Measurements from ENCODE around the gene RPTOR. TPM values are rescaled to one million over a fixed set of nuclear protein-coding genes. Genes with fewer than 3 reads are reported as not detected.
"Not testable (repeated sequence)": the region's sequence is repeated elsewhere in the genome, so short reads cannot be mapped to it uniquely, and the experiment has no call there.

The RPTOR gene
- total RNA-seq, 2 experiments from 2014 or later = 32.4 to 35.4 TPM

DNA sequence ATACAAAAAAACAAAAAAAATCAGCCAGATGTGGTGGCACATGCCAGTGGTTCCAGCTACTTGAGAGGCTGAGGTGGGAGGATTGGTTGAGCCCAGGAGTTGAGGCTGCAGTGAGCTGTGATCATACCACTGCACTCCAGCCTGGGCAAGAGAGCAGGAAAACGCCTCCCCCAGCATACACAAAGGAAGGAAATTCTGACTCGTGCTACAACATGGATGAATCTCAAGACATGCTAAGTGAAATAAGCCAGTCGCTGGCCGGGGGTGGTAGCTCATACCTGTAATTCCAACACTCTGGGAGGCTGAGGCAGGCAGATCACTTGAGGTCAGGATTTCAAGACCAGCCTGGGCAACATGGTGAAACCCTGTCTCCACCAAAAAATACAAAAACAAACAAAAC is 37.5 kb upstream of the RPTOR start:
- intact Hi-C loops (cut with micrococcal nuclease); H3K4me1 Mint-ChIP-seq (ENCODE audit: low read depth); H3K4me3 Mint-ChIP-seq; H3K27me3 Mint-ChIP-seq (ENCODE audit: low read depth); H3K27ac Mint-ChIP-seq; H3K36me3 Mint-ChIP-seq (ENCODE audit: low read depth); H3K9me3 Mint-ChIP-seq; DNase-seq: not testable (repeated sequence)
- CTCF ChIA-PET = interaction anchor here (0.6 kb wide), 1 partner anchor 53 kb away, joined by 3 read pairs; no protein-coding TSS in a partner anchor

DNA sequence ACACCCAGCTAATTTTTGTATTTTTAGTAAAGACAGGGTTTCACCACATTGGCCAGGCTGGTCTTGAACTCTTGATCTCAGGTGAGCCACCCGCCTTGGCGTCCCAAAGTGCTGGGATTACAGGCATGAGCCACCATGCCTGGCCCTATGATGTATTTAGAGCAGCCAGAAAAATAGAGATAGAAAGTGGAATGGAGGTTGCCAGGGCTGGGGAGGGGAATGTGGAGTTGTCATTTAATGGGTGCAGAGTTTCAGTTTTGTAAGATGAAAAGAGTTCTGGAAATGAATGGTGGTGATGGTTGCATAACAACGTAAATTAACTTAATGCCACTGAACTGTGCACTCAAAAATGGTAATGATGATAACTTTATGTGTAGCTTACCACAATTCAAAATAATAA is 36.7 kb upstream of the RPTOR start:
- H3K27ac Mint-ChIP-seq = no peak overlapping the region
- H3K36me3 Mint-ChIP-seq (ENCODE audit: low read depth) = no peaks in the 10 kb centered on the region
- H3K9me3 Mint-ChIP-seq = no peaks in the 10 kb centered on the region
- intact Hi-C loops (cut with micrococcal nuclease) = no loop called here
- CTCF ChIA-PET = no interaction called here
- H3K27me3 Mint-ChIP-seq (ENCODE audit: low read depth) = peaks cover 8% of the 10 kb centered on the region
- peaks cover 3% of the 10 kb centered on the region for H3K4me1 Mint-ChIP-seq (ENCODE audit: low read depth)
- DNase-seq = no peak
- no peak overlapping the region for H3K4me3 Mint-ChIP-seq

DNA sequence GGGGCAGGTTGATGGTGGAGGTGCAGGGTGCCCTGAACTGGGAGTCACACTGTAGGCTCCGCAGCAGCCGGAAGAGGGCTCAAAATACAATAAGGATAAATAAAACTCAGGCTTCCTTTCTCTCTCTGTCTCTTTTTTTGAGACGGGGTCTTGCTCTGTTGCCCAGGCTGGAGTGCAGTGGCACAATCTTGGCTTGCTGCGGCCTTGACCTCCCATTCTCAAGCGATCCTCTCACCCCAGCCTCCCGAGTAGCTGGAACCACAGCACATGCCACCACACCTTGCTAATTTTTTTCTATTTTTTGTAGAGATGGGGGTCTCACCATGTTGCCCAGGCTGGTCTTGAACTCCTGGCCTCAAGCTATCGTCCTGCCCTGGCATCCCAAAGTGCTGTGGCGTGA is 35.3 kb upstream of the RPTOR start:
- H3K27me3 Mint-ChIP-seq (ENCODE audit: low read depth) = peaks cover 8% of the 10 kb centered on the region
- no peak for DNase-seq

DNA sequence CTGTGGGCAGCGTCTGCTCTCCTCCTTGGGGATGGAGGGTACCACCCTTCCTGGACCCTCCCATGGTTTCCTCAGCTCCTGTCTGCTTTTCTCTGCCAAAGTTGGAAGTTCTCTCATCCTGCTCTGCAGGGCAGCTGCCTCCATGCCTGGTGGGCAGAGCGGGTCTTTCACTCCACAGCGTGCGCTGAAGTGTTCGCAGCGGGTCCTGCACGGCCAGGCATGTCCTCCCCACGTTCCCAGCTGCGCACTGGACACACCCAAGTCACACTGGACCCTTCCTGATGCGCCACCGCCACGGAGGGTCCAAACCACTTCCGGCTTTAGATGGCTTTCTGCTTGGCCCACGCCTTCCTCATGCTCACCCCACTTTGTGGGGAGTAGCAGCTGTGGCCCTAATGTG is 34.5 kb upstream of the RPTOR start:
- Mint-ChIP-seq H3K9me3 (no peaks in the 10 kb centered on the region), H3K36me3 (ENCODE audit: low read depth) (no peaks in the 10 kb centered on the region), H3K4me3 (no peak overlapping the region), H3K4me1 (ENCODE audit: low read depth) (peaks cover 3% of the 10 kb centered on the region), H3K27me3 (ENCODE audit: low read depth) (peaks cover 6% of the 10 kb centered on the region), H3K27ac (no peak overlapping the region)
- intact Hi-C loops (cut with micrococcal nuclease) = no loop called here
- no peak for DNase-seq
- CTCF ChIA-PET = interaction anchor here (0.6 kb wide), 1 partner anchor 15 kb away, joined by 3 read pairs; no protein-coding TSS in a partner anchor

More for the DNA sequence above, 35.3 kb upstream of the RPTOR start:
- H3K4me3 Mint-ChIP-seq = no peak overlapping the region
- H3K27ac Mint-ChIP-seq = no peak overlapping the region
- no peaks in the 10 kb centered on the region for H3K36me3 Mint-ChIP-seq (ENCODE audit: low read depth)
- intact Hi-C loops (cut with micrococcal nuclease) = no loop called here
- CTCF ChIA-PET = interaction anchor here (0.6 kb wide), 1 partner anchor 16 kb away, joined by 3 read pairs; no protein-coding TSS in a partner anchor
- peaks cover 3% of the 10 kb centered on the region for H3K4me1 Mint-ChIP-seq (ENCODE audit: low read depth)
- no peaks in the 10 kb centered on the region for H3K9me3 Mint-ChIP-seq

DNA sequence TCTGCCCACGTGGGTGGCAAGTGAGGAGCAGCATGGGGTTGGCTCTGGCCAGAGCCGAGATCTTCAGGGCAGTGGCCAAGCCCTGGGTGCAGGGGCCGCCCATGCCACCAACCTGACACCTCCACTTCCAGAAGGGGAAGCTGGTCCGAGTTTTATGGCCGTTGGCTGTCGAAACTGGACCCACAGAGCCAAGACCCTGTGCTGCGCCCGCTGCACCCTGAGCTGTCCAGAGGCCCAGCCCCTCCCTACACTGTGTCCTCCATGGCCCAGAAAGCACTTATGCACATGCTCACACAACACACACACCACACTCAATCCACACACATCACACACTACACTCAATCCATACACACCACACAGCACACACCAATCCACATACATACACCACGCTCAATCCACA is 33.9 kb upstream of the RPTOR start:
- no peak overlapping the region for H3K4me3 Mint-ChIP-seq
- no peak for DNase-seq
- peaks cover 3% of the 10 kb centered on the region for H3K4me1 Mint-ChIP-seq (ENCODE audit: low read depth)
- H3K9me3 Mint-ChIP-seq = no peaks in the 10 kb centered on the region
- no peaks in the 10 kb centered on the region for H3K36me3 Mint-ChIP-seq (ENCODE audit: low read depth)
- H3K27me3 Mint-ChIP-seq (ENCODE audit: low read depth) = peaks cover 6% of the 10 kb centered on the region
- intact Hi-C loops (cut with micrococcal nuclease) = no loop called here
- CTCF ChIA-PET = no interaction called here
- no peak overlapping the region for H3K27ac Mint-ChIP-seq

DNA sequence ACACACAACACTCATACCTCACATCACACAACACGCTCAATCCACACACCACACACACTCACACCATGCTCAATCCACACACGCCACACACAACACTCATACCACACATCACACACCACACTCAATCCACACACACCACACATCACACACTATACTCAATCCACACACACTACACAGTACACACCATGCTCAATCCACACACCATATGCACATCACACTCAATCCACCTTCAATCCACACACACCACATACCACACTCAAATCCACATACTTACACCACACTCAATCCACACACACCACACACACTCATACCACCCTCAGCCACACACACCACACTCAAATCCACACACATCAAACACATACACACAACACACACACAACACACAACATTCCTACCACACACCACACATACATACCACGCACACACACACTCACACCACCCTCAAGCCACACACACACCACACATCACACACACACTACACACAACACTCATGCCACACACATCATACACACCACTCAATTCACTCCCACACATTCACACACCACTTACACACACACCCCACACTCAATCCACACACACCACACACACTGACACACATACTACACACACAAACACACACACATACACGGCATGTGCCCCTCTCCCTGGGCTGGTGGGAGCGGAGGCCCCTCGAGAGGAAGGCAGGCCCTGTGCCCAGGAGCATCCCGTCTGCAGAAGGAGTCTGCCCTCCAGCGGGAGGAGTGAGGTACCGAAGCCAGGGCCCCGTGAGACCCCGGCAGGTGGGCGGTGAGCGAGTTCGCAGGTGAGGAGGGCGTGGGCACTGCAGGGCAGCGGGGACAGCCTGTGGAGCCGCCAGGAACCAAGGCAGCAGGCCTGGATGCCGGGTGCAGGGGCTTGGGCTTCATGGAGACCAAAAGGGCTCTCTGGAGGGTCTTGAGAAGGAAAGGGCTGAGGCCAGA is 33.1 kb upstream of the RPTOR start:
- Mint-ChIP-seq H3K27ac (no peak overlapping the region), H3K27me3 (ENCODE audit: low read depth) (peaks cover 6% of the 10 kb centered on the region), H3K4me1 (ENCODE audit: low read depth) (peaks cover 3% of the 10 kb centered on the region), H3K36me3 (ENCODE audit: low read depth) (no peaks in the 10 kb centered on the region), H3K4me3 (no peak overlapping the region), H3K9me3 (no peaks in the 10 kb centered on the region)
- CTCF ChIA-PET = no interaction called here
- intact Hi-C loops (cut with micrococcal nuclease) = no loop called here
- no peak for DNase-seq

DNA sequence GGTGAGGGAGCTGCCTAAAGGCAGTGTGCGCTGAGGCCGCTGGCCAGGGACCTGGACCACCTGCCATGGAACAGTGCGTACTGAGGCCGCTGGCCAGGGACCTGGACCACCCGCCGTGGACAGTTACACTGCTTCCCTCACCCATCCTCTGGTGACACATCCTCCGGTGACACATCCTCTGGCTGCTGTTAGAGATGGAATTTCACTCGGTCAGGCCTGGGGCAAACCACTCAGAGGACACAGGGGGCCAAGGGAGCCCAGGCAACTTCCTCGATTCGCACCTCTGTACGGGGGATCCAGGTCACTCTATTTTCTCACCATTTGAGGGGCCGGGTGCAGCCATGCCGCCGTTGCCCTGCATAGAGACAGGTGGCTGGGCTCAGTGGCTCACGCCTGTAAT is 32.4 kb upstream of the RPTOR start:
- no peak for DNase-seq
- CTCF ChIA-PET = no interaction called here
- Mint-ChIP-seq H3K4me3 (no peak overlapping the region), H3K27ac (no peak overlapping the region), H3K4me1 (ENCODE audit: low read depth) (peaks cover 3% of the 10 kb centered on the region), H3K36me3 (ENCODE audit: low read depth) (no peaks in the 10 kb centered on the region), H3K9me3 (no peaks in the 10 kb centered on the region), H3K27me3 (ENCODE audit: low read depth) (peaks cover 6% of the 10 kb centered on the region)
- intact Hi-C loops (cut with micrococcal nuclease) = no loop called here

DNA sequence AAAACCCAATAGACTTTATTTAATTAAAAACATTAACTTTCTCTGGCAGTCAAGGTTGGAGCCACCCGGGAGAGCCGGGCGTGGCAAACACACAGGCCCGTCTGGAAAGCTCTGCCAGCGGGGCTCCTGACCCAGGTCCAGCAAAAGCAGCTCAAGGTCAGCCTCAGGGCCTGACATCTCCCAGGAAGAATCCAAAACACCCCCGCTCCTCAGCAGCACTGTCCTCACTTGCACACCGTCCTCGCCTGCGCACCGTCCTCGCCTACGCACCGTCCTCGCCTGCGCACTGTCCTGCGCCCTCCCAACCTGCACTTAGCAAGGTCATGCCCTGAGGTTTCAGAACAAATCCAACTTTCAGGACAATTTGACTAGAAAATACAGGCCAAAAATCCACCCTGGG is 31.4 kb upstream of the RPTOR start:
- Mint-ChIP-seq H3K4me1 (ENCODE audit: low read depth) (no peaks in the 10 kb centered on the region), H3K4me3 (no peak overlapping the region), H3K27ac (no peak overlapping the region), H3K9me3 (no peaks in the 10 kb centered on the region), H3K36me3 (ENCODE audit: low read depth) (no peaks in the 10 kb centered on the region), H3K27me3 (ENCODE audit: low read depth) (peaks cover 6% of the 10 kb centered on the region)
- CTCF ChIA-PET = interaction anchor here (0.6 kb wide), 1 partner anchor 294 kb away, joined by 3 read pairs; no protein-coding TSS in a partner anchor
- no peak for DNase-seq
- intact Hi-C loops (cut with micrococcal nuclease) = no loop called here

DNA sequence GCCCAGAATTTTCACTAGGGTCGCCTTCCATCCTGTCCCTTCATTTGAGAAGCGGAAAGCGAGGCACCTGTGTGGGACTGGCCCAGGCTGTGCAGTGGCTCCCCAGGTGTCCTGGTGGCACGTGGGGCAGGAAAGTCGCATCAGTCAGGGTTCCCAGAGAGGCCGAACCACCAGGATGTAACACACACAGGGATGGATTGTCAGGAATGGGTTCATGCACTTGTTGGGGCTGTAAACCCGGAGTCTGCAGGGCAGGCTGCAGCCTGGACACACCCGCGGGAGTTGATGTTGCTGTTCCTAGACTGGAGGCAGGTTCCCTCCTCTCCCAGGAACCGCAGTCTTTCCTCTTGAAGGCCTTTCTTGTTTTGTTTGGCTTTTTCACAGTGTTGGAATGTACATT is 30.7 kb upstream of the RPTOR start:
- H3K9me3 Mint-ChIP-seq = no peaks in the 10 kb centered on the region
- peaks cover 6% of the 10 kb centered on the region for H3K27me3 Mint-ChIP-seq (ENCODE audit: low read depth)
- no peaks in the 10 kb centered on the region for H3K4me1 Mint-ChIP-seq (ENCODE audit: low read depth)
- H3K4me3 Mint-ChIP-seq = no peak overlapping the region
- H3K27ac Mint-ChIP-seq = no peak overlapping the region
- CTCF ChIA-PET = no interaction called here
- intact Hi-C loops (cut with micrococcal nuclease) = no loop called here
- DNase-seq = no peak
- no peaks in the 10 kb centered on the region for H3K36me3 Mint-ChIP-seq (ENCODE audit: low read depth)

DNA sequence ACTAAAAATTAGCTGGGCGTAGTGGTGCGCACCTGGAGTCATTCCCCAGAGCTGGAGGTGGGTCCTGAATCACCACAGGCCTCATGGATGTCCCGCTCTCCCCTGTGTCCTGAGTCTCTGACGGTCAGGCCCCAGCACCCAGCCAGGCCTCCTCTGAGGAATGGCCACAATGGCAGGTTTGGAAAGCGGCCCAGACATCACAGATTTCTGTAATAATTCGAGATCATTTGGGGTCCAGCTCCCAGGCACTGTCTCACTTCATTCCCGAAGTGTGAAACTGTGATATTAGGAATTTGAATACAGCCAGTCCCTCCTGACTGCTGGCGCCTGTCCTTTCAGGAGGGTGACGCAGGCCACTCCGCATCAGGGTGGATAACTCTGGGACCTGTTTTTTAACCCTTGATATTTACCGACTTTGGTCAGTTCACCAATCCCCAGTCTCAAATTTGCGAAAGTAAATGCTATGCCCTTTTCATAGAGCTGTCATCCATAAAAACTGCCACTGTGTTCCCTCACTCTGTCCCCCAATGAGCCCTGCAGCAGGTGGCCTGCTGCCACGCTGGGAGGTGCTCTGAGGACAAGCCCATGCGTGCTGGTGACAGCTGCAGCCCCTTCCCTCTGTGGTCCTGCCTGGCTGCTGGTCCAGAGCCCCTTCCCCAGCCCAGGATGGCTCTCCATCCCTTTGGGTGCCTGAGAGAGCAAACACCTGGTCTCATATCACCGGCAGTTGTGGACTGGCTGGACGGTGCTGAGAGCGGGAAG is 28.3 kb upstream of the RPTOR start:
- DNase-seq = no peak
- H3K27me3 Mint-ChIP-seq (ENCODE audit: low read depth) = peaks cover 6% of the 10 kb centered on the region

DNA sequence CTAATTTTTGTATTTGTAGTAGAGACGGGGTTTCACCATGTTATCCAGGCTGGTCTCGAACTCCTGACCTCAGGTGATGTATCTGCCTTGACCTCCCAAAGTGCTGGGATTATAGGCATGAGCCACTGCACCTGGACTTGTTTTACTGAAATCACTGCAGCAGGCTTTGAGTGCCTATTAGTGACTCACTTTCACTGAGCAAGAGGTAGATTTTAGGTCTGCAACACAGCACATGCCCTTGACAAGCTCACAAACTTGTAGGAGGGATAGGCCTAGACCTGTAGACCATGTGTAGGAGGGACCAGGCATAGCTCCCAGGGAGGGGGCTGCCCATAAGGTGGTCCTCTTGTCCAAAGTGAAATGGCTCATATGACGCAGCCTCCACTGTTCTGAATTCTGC is 27.0 kb upstream of the RPTOR start:
- no peaks in the 10 kb centered on the region for H3K36me3 Mint-ChIP-seq (ENCODE audit: low read depth)
- H3K9me3 Mint-ChIP-seq = no peaks in the 10 kb centered on the region
- no peaks in the 10 kb centered on the region for H3K4me1 Mint-ChIP-seq (ENCODE audit: low read depth)
- DNase-seq = no peak
- peaks cover 3% of the 10 kb centered on the region for H3K27me3 Mint-ChIP-seq (ENCODE audit: low read depth)
- CTCF ChIA-PET = no interaction called here
- H3K27ac Mint-ChIP-seq = no peak overlapping the region
- intact Hi-C loops (cut with micrococcal nuclease) = no loop called here
- H3K4me3 Mint-ChIP-seq = no peak overlapping the region

More for the DNA sequence above, 28.3 kb upstream of the RPTOR start:
- Mint-ChIP-seq H3K4me1 (ENCODE audit: low read depth) (no peaks in the 10 kb centered on the region), H3K9me3 (no peaks in the 10 kb centered on the region), H3K27ac (no peak overlapping the region), H3K4me3 (no peak overlapping the region), H3K36me3 (ENCODE audit: low read depth) (no peaks in the 10 kb centered on the region)
- intact Hi-C loops (cut with micrococcal nuclease) = no loop called here
- CTCF ChIA-PET = no interaction called here

DNA sequence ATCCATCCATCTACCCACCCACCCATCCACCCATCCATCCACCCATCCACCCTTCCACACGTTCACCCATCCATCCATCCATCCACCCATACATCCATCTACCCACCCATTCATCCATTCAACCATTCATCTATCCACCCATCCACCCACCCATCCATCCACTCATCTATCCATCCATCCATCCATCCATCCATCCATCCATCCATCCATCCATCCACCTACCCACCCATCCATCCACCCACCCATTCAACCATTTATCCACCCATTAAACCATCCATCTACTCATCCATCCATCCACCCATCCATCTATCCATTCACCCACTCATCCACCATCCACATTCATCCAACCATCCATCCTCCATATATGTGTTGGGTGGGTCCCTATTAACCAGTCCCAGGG is 26.2 kb upstream of the RPTOR start:
- peaks cover 1% of the 10 kb centered on the region for H3K27me3 Mint-ChIP-seq (ENCODE audit: low read depth)
- intact Hi-C loops (cut with micrococcal nuclease) = no loop called here
- H3K36me3 Mint-ChIP-seq (ENCODE audit: low read depth) = no peaks in the 10 kb centered on the region
- H3K4me1 Mint-ChIP-seq (ENCODE audit: low read depth) = no peaks in the 10 kb centered on the region
- no peak overlapping the region for H3K27ac Mint-ChIP-seq
- CTCF ChIA-PET = no interaction called here
- no peak overlapping the region for H3K4me3 Mint-ChIP-seq
- DNase-seq = no peak
- H3K9me3 Mint-ChIP-seq = no peaks in the 10 kb centered on the region

Measured in activated naive CD4-positive, alpha-beta T cell treated with anti-CD3 and anti-CD28 coated beads for 36 hours (primary cell).